Measurements from ENCODE around the gene C20orf202. TPM values are rescaled to one million over a fixed set of nuclear protein-coding genes. Genes with fewer than 3 reads are reported as not detected.

The C20orf202 gene
- total RNA-seq, 1 donor from 2014 or later, result not detected

Other genes with a start within 250 kb of the C20orf202 start
- gene RSPO4, start 201.1 kb upstream of the C20orf202 start, total RNA-seq, result 0.11 TPM in 1 of 2 replicates, not detected in the other
- 130 and 137 TPM in 2 replicates for gene PSMF1, start 84.9 kb upstream of the C20orf202 start, total RNA-seq
- 0.20 TPM in 1 of 2 replicates, not detected in the other for gene TMEM74B, start 18.5 kb upstream of the C20orf202 start, total RNA-seq
- not detected in 2 replicates for gene RAD21L1, start 22.6 kb downstream of the C20orf202 start, total RNA-seq
- 0.86 and 1.0 TPM in 2 replicates for gene SNPH, start 62.8 kb downstream of the C20orf202 start, total RNA-seq
- 0.51 and 1.2 TPM in 2 replicates for gene SDCBP2, start 125.7 kb downstream of the C20orf202 start, total RNA-seq
- gene FKBP1A, start 189.6 kb downstream of the C20orf202 start, total RNA-seq, result 128 and 134 TPM in 2 replicates

All from activated B cell treated with CpG ODN at 0.5 μM for 24 hours (primary cell).